CD4-positive, alpha-beta T cell treated with Interleukin-1 beta for 1 hour (primary cell): ENCODE data around the gene DNAJC15.
"Not testable (repeated sequence)": the region's sequence is repeated elsewhere in the genome, so short reads cannot be mapped to it uniquely, and the experiment has no call there.

Experiments used
- DNase-seq, 2 donors: peaks; one replicate each; pipeline ENCODE4 v3.0.0-alpha.2; 2020 to 2022

DNAJC15 gene

GRCh38 chr13:43005460-43006236 is 17.7 kb upstream of the DNAJC15 start:
- no peak for DNase-seq

DNA sequence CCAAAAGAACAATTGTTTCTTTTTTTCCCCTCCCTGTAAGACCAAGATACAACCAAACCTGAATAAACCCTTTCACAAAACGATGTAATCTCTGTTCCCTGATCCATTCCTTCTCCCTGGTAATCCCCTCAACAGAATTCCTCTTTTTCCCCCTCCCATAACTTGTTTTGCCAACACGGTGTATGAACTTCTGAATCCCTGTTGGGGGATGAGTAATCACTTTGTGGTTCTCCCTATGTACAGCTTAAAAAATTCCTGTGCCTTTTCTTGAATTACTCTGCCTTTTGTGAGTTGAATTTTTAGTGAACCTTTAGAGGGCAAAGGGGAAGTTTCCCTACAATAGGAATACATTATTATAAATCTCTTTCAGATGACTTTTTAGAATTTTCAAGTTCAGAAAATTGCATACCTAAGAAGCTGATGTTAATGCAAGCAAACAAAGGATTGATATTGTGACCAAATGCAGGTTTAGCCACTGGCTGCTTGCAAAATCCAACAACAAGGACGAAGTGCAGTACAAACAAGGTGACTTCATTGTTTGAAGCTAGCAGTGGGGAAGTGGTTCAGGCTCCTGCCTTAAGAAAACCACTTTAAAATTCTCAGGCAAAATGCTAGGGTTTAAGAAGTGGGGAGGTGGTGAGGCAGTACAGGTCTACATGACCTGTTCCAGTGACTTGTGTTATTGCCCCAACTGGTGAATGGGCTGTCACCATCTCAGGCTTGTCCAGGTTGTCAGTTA is 16.3 kb upstream of the DNAJC15 start:
- no peak for DNase-seq

DNA sequence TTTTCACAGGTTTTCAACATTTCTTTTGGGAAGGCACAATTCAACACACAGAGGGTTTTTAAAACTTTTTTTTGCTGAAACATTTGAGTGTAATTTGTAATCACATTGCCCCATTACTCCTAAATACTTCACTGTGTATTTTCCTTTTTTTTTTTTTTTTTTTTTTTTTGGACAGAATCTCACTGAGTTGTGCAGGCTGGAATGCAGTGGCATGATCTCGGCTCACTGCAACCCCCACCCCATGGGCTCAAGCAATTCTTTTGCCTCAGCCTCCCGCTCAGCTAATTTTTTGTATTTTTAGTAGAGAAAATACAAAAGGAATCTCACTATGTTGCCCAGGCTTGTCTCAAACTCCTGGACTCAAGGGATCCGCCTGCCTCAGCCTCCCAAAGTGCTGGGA is 14.8 kb upstream of the DNAJC15 start:
- DNase-seq: no peak

DNA sequence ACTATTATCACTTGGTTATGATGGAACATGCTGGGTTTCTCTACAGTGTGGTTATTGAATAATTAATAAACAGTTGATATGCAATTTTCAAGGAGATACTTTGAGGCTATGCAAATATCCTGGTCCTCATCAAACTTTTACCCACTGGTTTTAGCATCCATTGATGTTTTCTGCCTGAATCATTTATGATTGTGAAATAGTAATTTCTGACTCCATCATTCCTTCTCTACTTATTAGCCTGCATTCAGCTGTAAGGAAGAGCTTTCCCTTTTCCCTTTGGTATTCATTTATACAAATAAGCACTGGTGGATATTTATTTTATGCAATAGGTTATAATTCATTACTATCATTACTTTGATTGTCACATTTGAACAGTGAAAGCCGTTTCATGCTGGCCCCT is 13.9 kb upstream of the DNAJC15 start:
- no peak for DNase-seq

GRCh38 chr13:43014162-43014561 is 9.2 kb upstream of the DNAJC15 start:
- DNase-seq: no peak

DNA sequence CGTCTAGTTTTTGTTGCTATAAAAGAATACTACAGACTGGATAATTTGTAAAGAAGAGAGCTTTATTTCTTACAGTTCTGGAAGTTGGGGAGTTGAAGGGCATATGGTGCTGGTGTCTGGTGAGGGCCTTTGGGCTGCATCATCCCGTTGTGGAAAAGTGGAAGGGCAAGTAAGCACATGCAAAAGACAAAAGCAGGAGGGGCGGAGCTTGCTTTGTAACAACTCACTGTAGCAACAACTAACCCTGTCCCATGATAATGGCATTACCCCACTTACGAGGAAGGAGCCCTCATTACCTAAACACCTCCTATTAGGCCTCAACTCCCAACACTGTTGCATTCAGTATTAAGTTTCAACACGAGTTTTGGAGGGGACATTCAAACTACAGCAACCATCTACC is 7.2 kb upstream of the DNAJC15 start:
- DNase-seq: no peak

DNA sequence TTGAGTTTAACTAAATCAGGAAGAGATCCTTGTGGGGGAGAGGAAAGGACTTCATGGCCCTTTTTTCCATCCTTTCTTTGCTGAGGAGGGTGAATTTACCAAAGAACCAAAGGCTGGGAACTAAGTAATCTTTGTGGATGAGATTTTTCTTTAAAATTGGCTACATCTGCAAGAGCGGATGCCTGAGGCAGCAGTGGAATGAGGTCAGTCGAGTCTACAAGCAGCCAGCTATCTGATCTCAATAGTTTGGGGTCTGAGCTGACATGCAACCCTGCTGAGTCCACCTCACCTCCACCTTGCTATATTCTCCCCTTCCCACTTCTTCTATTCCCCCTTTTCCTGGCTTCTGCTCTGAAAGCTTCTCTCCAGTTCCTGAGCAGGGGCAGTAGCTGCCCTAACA is 3.6 kb upstream of the DNAJC15 start:
- DNase-seq: no peak

GRCh38 chr13:43020794-43021193 is 2.6 kb upstream of the DNAJC15 start:
- DNase-seq: no peak

GRCh38 chr13:43021926-43022670 is 1.3 kb upstream of the DNAJC15 start:
- DNase-seq: no peak

DNA sequence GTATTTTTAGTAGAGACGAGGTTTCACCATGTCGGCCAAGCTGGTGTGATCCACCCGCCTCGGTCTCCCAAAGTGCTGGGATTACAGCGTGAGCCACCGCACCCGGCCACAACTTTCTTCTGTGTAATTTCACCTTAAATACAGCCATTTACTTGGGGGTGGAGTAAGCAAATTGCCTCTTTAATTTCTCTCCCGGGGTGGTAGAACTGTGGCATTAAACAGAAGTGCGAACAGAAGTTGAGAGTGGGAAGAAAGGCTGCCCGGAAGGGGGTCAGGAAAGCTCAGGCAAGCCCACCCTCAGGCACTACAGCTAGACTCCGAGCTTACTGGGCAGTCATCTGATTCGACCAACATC is 475 bp upstream of the DNAJC15 start:
- DNase-seq: peak in 1 of 2 donors; percentile 1

- DNase-seq: no peak
These were observed 2.9 kb downstream of the DNAJC15 start for GRCh38 chr13:43026262-43026661.

- DNase-seq: no peak
These were observed 7.2 kb downstream of the DNAJC15 start for GRCh38 chr13:43030548-43030947.

GRCh38 chr13:43031881-43032280 is 8.5 kb downstream of the DNAJC15 start:
- no peak for DNase-seq

DNA sequence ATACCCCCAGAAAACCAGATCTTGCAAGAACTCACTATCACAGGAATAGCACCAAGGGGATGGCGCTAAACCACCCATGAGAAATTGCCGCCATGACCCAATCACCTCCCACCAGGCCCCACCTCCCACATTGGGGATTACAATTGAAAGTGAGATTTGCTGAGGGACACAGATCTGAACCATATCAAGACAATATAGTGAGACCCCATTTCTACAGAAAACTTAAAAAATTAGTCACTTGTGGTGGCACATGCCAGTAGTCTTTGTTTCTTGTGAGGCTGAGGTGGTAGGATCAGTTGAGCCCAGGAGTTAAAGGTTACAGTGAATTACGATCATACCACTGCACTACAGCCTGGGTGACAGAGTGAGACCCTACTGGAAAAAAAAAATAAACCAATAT is 9.7 kb downstream of the DNAJC15 start:
- DNase-seq: no peak

GRCh38 chr13:43036351-43037250 is 13.2 kb downstream of the DNAJC15 start:
- no peak for DNase-seq

- DNase-seq: no peak
These were observed 16.6 kb downstream of the DNAJC15 start for GRCh38 chr13:43039966-43040365.

DNA sequence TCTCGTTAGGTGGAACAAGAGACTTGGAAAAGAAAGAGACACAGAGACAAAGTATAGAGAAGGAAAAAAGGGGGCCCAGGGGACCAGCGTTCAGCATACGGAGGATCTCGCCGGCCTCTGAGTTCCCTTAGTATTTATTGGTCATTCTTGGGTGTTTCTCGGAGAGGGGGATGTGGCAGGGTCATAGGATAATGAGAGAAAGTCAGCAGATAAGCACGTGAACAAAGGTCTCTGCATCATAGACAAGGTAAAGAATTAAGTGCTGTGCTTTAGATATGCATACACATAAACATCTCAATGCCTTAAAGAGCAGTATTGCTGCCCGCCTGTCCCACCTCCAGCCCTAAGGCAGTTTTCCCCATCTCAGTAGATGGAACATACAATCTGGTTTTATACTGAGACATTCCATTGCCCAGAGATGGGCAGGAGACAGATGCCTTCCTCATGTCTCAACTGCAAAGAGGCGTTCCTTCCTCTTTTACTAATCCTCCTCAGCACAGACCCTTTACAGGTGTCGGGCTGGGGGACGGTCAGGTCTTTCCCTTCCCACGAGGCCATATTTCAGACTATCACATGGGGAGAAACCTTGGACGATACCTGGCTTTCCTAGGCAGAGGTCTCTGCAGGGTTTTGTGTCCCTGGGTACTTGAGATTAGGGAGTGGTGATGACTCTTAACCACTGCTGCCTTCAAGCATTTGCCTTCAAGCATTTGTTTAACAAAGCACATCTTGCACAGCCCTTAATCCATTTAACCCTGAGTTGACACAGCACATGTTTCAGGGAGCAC is 17.4 kb downstream of the DNAJC15 start:
- DNase-seq: not testable (repeated sequence)

DNA sequence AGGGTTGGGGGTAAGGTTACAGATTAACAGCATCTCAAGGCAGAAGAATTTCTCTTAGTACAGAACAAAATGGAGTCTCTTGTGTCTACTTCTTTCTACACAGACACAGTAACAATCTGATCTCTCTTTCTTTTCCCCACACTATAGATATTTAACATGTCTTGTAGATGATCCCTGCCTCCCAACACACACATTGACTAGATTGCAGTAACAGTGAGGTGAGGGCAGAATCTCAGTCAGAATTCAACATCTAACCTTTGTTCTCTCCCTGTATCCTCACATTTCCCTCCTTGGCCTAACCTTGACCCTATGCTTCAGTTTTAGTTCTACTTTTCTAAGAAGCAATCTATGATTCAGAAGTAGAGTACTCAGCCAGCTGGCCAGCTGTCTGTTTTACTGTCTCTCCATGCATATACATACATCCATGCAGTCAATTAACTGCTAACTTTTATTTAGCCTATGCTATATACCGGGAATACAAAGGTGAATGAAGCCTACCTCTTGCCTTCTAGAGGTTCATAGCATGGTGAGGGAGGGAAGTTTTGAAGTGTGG is 18.1 kb downstream of the DNAJC15 start:
- DNase-seq: no peak

DNA sequence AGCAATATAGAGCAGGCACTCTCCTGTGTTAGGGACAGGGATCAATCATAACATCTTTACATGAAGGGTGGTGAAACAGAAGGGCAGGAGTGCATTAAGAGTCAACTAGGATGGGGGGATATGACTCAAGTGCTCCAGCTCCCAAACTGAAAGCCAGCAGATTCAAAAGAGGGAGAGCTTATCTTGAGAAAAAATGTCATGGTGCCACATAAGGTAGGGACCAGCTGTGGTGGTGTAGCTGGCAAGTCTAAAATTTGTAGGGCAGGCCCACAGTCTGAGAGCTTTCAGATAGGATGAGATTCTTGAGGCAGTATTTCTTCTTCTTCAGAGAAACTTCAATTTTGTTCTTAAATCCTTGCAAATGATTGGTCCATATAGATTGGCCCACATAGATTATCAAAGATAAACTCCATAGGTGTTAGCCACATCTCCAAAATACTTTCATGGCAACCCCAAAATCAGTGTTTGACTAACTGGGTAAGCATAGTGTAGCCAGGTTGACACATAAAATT is 19.1 kb downstream of the DNAJC15 start:
- no peak for DNase-seq

- no peak for DNase-seq
These were observed 21.4 kb downstream of the DNAJC15 start for GRCh38 chr13:43044720-43045301.

- DNase-seq: peak; percentile 29 to 72
These were observed 22.0 kb downstream of the DNAJC15 start for GRCh38 chr13:43045302-43045773.
